Suprapubic skin (tissue), 3 donors: ENCODE measurements around the gene CILP2.

Source experiments
- POLR2A ChIP-seq, 2 donors: fragments of 450-650 bp; IDR thresholded peaks; one replicate each; pipeline ENCODE4 v1.6.1; 2017; ENCODE audit warnings: antibody characterized with exemption in 2 of 2, mild to moderate bottlenecking in 2 of 2, moderate library complexity in 2 of 2
- TF ChIP-seq, protein P1 (sequence below), 2 donors: fragments of 200-600 bp in 1 of 2; fragments of 450-650 bp in 1 of 2; sonication (generic) in 1 of 2; IDR thresholded peaks; one replicate each; pipeline ENCODE4 v1.5.1; 2016 to 2019; ENCODE audit warnings: antibody characterized with exemption in 2 of 2, mild to moderate bottlenecking in 1 of 2, moderate library complexity in 1 of 2

DNA sequence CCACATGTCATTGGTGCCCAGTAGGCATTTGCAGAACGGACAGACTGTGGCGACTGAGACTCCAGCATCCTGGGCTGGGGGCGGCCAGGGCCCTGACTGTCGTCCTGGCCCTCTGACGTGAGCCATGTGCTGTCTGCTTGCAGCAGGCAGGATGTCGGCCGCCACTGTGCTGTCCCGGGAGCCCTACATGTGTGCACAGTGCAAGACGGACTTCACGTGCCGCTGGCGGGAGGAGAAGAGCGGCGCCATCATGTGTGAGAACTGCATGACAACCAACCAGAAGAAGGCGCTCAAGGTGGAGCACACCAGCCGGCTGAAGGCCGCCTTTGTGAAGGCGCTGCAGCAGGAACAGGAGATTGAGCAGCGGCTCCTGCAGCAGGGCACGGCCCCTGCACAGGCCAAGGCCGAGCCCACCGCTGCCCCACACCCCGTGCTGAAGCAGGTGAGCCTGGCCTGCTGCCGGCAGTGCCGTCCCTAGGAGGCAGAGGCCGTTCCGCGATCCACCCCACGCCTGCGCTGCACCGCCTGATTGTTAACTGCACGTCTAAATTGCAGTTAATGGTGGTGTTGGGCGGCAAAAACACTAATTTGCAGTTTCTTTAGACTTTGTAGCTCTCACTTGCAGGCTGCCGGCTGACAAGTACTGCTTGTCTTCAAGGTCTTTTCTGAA is 37.0 kb upstream of the CILP2 start:
- TF ChIP-seq, protein P1, sequence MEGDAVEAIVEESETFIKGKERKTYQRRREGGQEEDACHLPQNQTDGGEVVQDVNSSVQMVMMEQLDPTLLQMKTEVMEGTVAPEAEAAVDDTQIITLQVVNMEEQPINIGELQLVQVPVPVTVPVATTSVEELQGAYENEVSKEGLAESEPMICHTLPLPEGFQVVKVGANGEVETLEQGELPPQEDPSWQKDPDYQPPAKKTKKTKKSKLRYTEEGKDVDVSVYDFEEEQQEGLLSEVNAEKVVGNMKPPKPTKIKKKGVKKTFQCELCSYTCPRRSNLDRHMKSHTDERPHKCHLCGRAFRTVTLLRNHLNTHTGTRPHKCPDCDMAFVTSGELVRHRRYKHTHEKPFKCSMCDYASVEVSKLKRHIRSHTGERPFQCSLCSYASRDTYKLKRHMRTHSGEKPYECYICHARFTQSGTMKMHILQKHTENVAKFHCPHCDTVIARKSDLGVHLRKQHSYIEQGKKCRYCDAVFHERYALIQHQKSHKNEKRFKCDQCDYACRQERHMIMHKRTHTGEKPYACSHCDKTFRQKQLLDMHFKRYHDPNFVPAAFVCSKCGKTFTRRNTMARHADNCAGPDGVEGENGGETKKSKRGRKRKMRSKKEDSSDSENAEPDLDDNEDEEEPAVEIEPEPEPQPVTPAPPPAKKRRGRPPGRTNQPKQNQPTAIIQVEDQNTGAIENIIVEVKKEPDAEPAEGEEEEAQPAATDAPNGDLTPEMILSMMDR (IDR thresholded peaks at IDR 0.05) = no peak
- no peak for TF ChIP-seq POLR2A (IDR thresholded peaks at IDR 0.05)
